Measurements from ENCODE around the gene PHIP.

PHIP gene

GRCh38 chr6:78966542-78966941 is 111.5 kb downstream of the PHIP start:
- Histone ChIP-seq H3K4me1 (ENCODE audit: low read length) (no peaks in the 10 kb centered on the region), H3K4me3 (ENCODE audit: low read length) (no peak overlapping the region), H3K9me2 (replicated peaks; ENCODE audit: insufficient read depth, low read length) (no peaks in the 10 kb centered on the region), H4K20me1 (ENCODE audit: insufficient read depth, low read length) (no peaks in the 10 kb centered on the region), H3K79me2 (ENCODE audit: low read length) (no peaks in the 10 kb centered on the region), H2AFZ (ENCODE audit: low read length) (no peak overlapping the region), H3K9me3 (replicated peaks; ENCODE audit: insufficient read depth, low read length) (no peaks in the 10 kb centered on the region), H3K27me3 (replicated peaks; ENCODE audit: insufficient read depth, low read length) (no peaks in the 10 kb centered on the region), H3K9ac (ENCODE audit: low read length) (no peak overlapping the region), H3F3A (ENCODE audit: insufficient read depth, low read length) (no peaks in the 10 kb centered on the region), H3K4me2 (ENCODE audit: low read depth, low read length) (no peak overlapping the region), H3K27ac (ENCODE audit: low read length) (no peak overlapping the region), H3K36me3 (replicated peaks; ENCODE audit: insufficient read depth, low read length) (peaks cover 8% of the 10 kb centered on the region)
- DNase-seq: no peak
- TF ChIP-seq EZH2 (optimal IDR thresholded peaks at IDR 0.05; ENCODE audit: low read depth, low read length): no peak
- no peak for TF ChIP-seq EZH2phosphoT487 (IDR thresholded peaks at IDR 0.05; ENCODE audit: low read length)
- no peak for TF ChIP-seq CTCF (IDR thresholded peaks at IDR 0.05; ENCODE audit: low read length)

DNA sequence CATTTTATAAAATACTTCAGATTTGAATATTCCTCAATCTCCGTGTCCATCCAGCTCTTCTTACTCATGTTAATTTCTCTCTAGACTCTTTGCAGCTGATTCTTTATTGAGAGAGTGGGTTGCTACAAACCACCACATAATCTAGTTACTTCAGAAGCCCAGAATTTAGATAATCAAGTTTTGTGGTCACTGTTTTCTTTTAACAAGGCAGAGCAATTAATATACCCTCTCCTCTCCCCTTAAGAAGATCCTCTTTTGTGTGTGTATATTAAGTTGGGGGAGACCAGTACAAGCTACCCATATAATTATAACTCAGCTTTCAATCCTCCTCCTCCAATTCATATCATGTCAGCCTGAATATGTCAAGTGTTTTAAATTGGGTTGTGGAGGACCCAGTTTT is 115.6 kb downstream of the PHIP start:
- Histone ChIP-seq H3K9me2 (replicated peaks; ENCODE audit: insufficient read depth, low read length) (no peaks in the 10 kb centered on the region), H3K4me3 (ENCODE audit: low read length) (no peak overlapping the region), H2AFZ (ENCODE audit: low read length) (no peak overlapping the region), H3K79me2 (ENCODE audit: low read length) (no peaks in the 10 kb centered on the region), H3K27ac (ENCODE audit: low read length) (no peak overlapping the region), H3K9me3 (replicated peaks; ENCODE audit: insufficient read depth, low read length) (no peaks in the 10 kb centered on the region), H3K4me1 (ENCODE audit: low read length) (no peaks in the 10 kb centered on the region), H3F3A (ENCODE audit: insufficient read depth, low read length) (no peaks in the 10 kb centered on the region), H3K9ac (ENCODE audit: low read length) (no peak overlapping the region), H3K36me3 (replicated peaks; ENCODE audit: insufficient read depth, low read length) (no peaks in the 10 kb centered on the region; the same call in 1 of the 2 replicates), H4K20me1 (ENCODE audit: insufficient read depth, low read length) (no peaks in the 10 kb centered on the region), H3K4me2 (ENCODE audit: low read depth, low read length) (no peak overlapping the region), H3K27me3 (replicated peaks; ENCODE audit: insufficient read depth, low read length) (no peaks in the 10 kb centered on the region)
- TF ChIP-seq EZH2phosphoT487 (IDR thresholded peaks at IDR 0.05; ENCODE audit: low read length) (no peak), CTCF (IDR thresholded peaks at IDR 0.05; ENCODE audit: low read length) (no peak), EZH2 (optimal IDR thresholded peaks at IDR 0.05; ENCODE audit: low read depth, low read length) (no peak)
- no peak for DNase-seq

- Histone ChIP-seq H3K4me2 (ENCODE audit: low read depth, low read length) (no peak overlapping the region), H3K9me3 (replicated peaks; ENCODE audit: insufficient read depth, low read length) (no peaks in the 10 kb centered on the region), H3K4me1 (ENCODE audit: low read length) (no peaks in the 10 kb centered on the region), H3K9me2 (replicated peaks; ENCODE audit: insufficient read depth, low read length) (no peaks in the 10 kb centered on the region), H3K36me3 (replicated peaks; ENCODE audit: insufficient read depth, low read length) (no peaks in the 10 kb centered on the region; the same call in 1 of the 2 replicates), H3F3A (ENCODE audit: insufficient read depth, low read length) (no peaks in the 10 kb centered on the region), H3K79me2 (ENCODE audit: low read length) (no peaks in the 10 kb centered on the region), H2AFZ (ENCODE audit: low read length) (no peak overlapping the region), H3K27ac (ENCODE audit: low read length) (no peak overlapping the region), H3K9ac (ENCODE audit: low read length) (no peak overlapping the region), H3K27me3 (replicated peaks; ENCODE audit: insufficient read depth, low read length) (no peaks in the 10 kb centered on the region), H4K20me1 (ENCODE audit: insufficient read depth, low read length) (no peaks in the 10 kb centered on the region), H3K4me3 (ENCODE audit: low read length) (no peak overlapping the region)
- no peak for DNase-seq
- TF ChIP-seq EZH2phosphoT487 (IDR thresholded peaks at IDR 0.05; ENCODE audit: low read length) (no peak), EZH2 (optimal IDR thresholded peaks at IDR 0.05; ENCODE audit: low read depth, low read length) (no peak), CTCF (IDR thresholded peaks at IDR 0.05; ENCODE audit: low read length) (no peak)
These were observed 123.3 kb downstream of the PHIP start for GRCh38 chr6:78954740-78955139.
